Liver (tissue), 9 donors: ENCODE measurements around the gene STK35. TPM values are rescaled to one million over a fixed set of nuclear protein-coding genes. Genes with fewer than 3 reads are reported as not detected.

Source experiments
- DNase-seq: peaks from one replicate; pipeline ENCODE4 v3.0.0-alpha.2; 2017; ENCODE audit warnings: low spot score
- H3K27ac ChIP-seq, 2 donors: one replicate each; pipeline ENCODE4 v1.7.0; 2013; ENCODE audit warnings: inconsistent platforms in 2 of 2, low read length in 2 of 2, control low read depth in 1 of 2, low read depth in 1 of 2, mild to moderate bottlenecking in 1 of 2
- H3K27me3 ChIP-seq, 4 donors: one replicate each; pipeline versions ENCODE4 v1.6.1 to v1.7.0; 2013; ENCODE audit warnings: low read length in 3 of 4, inconsistent platforms in 1 of 4, mild to moderate bottlenecking in 1 of 4, moderate library complexity in 1 of 4; ENCODE audit not compliant: control insufficient read depth in 4 of 4, insufficient read depth in 4 of 4
- H3K36me3 ChIP-seq, 4 donors: one replicate each; pipeline versions ENCODE4 v1.6.1 to v1.7.0; 2013; ENCODE audit warnings: low read length in 3 of 4, mild to moderate bottlenecking in 3 of 4, low read depth in 1 of 4, moderate library complexity in 1 of 4; ENCODE audit not compliant: control insufficient read depth in 4 of 4, insufficient read depth in 3 of 4
- H3K4me1 ChIP-seq, 4 donors: one replicate each; pipeline versions ENCODE4 v1.6.1 to v1.7.0; 2013; ENCODE audit warnings: low read length in 3 of 4, mild to moderate bottlenecking in 3 of 4, moderate library complexity in 1 of 4; ENCODE audit not compliant: control insufficient read depth in 4 of 4, insufficient read depth in 4 of 4
- H3K4me3 ChIP-seq, 3 donors: one replicate each; pipeline versions ENCODE4 v1.6.1 to v1.7.0; 2013; ENCODE audit warnings: low read length in 3 of 3, control low read depth in 1 of 3, low read depth in 1 of 3, mild to moderate bottlenecking in 1 of 3
- H3K9ac ChIP-seq, 2 donors: one replicate each; pipeline ENCODE4 v1.7.0; 2013; ENCODE audit warnings: low read length in 2 of 2, mild to moderate bottlenecking in 2 of 2, moderate library complexity in 2 of 2, control low read depth in 1 of 2, low read depth in 1 of 2
- H3K9me3 ChIP-seq, 4 donors: one replicate each; pipeline versions ENCODE4 v1.6.1 to v1.7.0; 2013; ENCODE audit warnings: low read length in 3 of 4; ENCODE audit not compliant: control insufficient read depth in 4 of 4
- ATF3 ChIP-seq: IDR thresholded peaks from 2 replicates; pipeline ENCODE4 v1.6.1; 2016; ENCODE audit warnings: antibody characterized with exemption
- CTCF ChIP-seq: fragments of 150-350 bp; IDR thresholded peaks from 2 replicates; pipeline ENCODE4 v1.5.1; 2017; ENCODE audit warnings: improper control_type of control experiment, low read depth, low read length; ENCODE audit not compliant: missing input control
- EGR1 ChIP-seq, 2 donors: IDR thresholded peaks; 2 replicates each; pipeline ENCODE4 v1.6.1; 2016 to 2018; ENCODE audit warnings: antibody characterized with exemption in 2 of 2, low read depth in 2 of 2
- FOXA1 ChIP-seq: IDR thresholded peaks from 2 replicates; pipeline ENCODE4 v1.6.1; 2016; ENCODE audit warnings: antibody characterized with exemption
- FOXA2 ChIP-seq: IDR thresholded peaks from 2 replicates; pipeline ENCODE4 v1.6.1; 2016; ENCODE audit warnings: antibody characterized with exemption
- GABPA ChIP-seq, 2 donors: IDR thresholded peaks in 1 of 2; conservative IDR thresholded peaks in 1 of 2; 2 replicates each; pipeline ENCODE4 v1.6.1; 2016; ENCODE audit warnings: antibody characterized with exemption in 2 of 2, mild to moderate bottlenecking in 1 of 2, moderate library complexity in 1 of 2
- HNF4A ChIP-seq, 2 donors: conservative IDR thresholded peaks; 2 replicates each; pipeline ENCODE4 v1.6.1; 2016; ENCODE audit warnings: antibody characterized with exemption in 2 of 2, mild to moderate bottlenecking in 2 of 2
- HNF4G ChIP-seq: IDR thresholded peaks from 2 replicates; pipeline ENCODE4 v1.6.1; 2016; ENCODE audit warnings: antibody characterized with exemption
- JUND ChIP-seq, 2 donors: IDR thresholded peaks; 2 replicates each; pipeline ENCODE4 v1.6.1; 2016; ENCODE audit warnings: antibody characterized with exemption in 2 of 2
- MAX ChIP-seq: IDR thresholded peaks from 2 replicates; pipeline ENCODE4 v1.6.1; 2016; ENCODE audit warnings: antibody characterized with exemption
- NR2F2 ChIP-seq: IDR thresholded peaks from 2 replicates; pipeline ENCODE4 v1.6.1; 2016; ENCODE audit warnings: antibody characterized with exemption
- RAD21 ChIP-seq, 2 donors: IDR thresholded peaks; 2 replicates each; pipeline ENCODE4 v1.6.1; 2016; ENCODE audit warnings: antibody characterized with exemption in 2 of 2, mild to moderate bottlenecking in 2 of 2
- REST ChIP-seq: IDR thresholded peaks from 2 replicates; pipeline ENCODE4 v1.6.1; 2016; ENCODE audit warnings: antibody characterized with exemption, mild to moderate bottlenecking
- RXRA ChIP-seq, 2 donors: IDR thresholded peaks; 2 replicates each; pipeline ENCODE4 v1.6.1; 2017 to 2018; ENCODE audit warnings: antibody characterized with exemption in 2 of 2, mild to moderate bottlenecking in 1 of 2
- SP1 ChIP-seq: IDR thresholded peaks from 2 replicates; pipeline ENCODE4 v1.6.1; 2018; ENCODE audit warnings: antibody characterized with exemption, mild to moderate bottlenecking
- TAF1 ChIP-seq: conservative IDR thresholded peaks from 2 replicates; pipeline ENCODE4 v1.6.1; 2016; ENCODE audit warnings: antibody characterized with exemption, mild to moderate bottlenecking
- YY1 ChIP-seq: IDR thresholded peaks from 2 replicates; pipeline ENCODE4 v1.6.1; 2016; ENCODE audit warnings: antibody characterized with exemption, mild to moderate bottlenecking
- ZBTB33 ChIP-seq: IDR thresholded peaks from 2 replicates; pipeline ENCODE4 v1.6.1; 2016; ENCODE audit warnings: antibody characterized with exemption
- WGBS: extraction: QIAGEN DNeasy Blood & Tissue Kit; methylation state at CpG from one replicate; pipeline ENCODE4 v1.1.7; 2013; 5-methylcytosine and 5-hydroxymethylcytosine counted together
- polyA plus RNA-seq, 2 donors: library from polyadenylated mRNA; stranded (reverse) in 1 of 2; unstranded in 1 of 2; fragments of 200-250 nt in 1 of 2; fragments of >200 nt in 1 of 2; fragmentation: Nextera tagmentation in 1 of 2; extraction: Ambion mirVana in 1 of 2; gene quantifications; one replicate each; pipeline versions ENCODE4 v1.2.1 to v1.2.3, GENCODE V29; 2013 to 2015
- total RNA-seq, 2 donors: library from RNA; depleted of rRNA; stranded (reverse); fragments of >200 nt; gene quantifications; one replicate each; pipeline ENCODE4 v1.2.3, GENCODE V29; 2014
- donor health status: healthy.
- donor health status: healthy.
- donor health status: healthy.
- donor health status: healthy.
- donor health status: healthy.

The STK35 gene
- total and polyA plus RNA-seq, 4 donors, result 2.5 to 18.5 (median 9.9) TPM

GRCh38 chr20:2142649-2143048 lies 41.0 kb downstream of the STK35 start:
- no peaks in the 10 kb centered on the region for H3K27me3 ChIP-seq
- H3K4me1 ChIP-seq, result no peaks in the 10 kb centered on the region
- no peak overlapping the region for H3K9ac ChIP-seq
- 96% methylated on average over 6 of the region's 6 CpGs for WGBS
- no peak for DNase-seq
- peaks cover 3 to 14% (median 7%) of the 10 kb centered on the region in 4 donors for H3K36me3 ChIP-seq
- H3K27ac ChIP-seq, result no peak overlapping the region
- TF ChIP-seq ATF3 (no peak), FOXA2 (no peak), RAD21 (IDR thresholded peaks at IDR 0.05) (no peak), ZBTB33 (no peak), REST (no peak), NR2F2 (no peak), TAF1 (no peak), CTCF (no peak), RXRA (IDR thresholded peaks at IDR 0.05) (no peak), GABPA (IDR thresholded peaks at IDR 0.05 in 1 of 2, conservative IDR thresholded peaks at IDR 0.05 in 1 of 2) (no peak), MAX (no peak), YY1 (no peak), SP1 (no peak), JUND (IDR thresholded peaks at IDR 0.05) (no peak), HNF4A (conservative IDR thresholded peaks at IDR 0.05) (no peak), EGR1 (IDR thresholded peaks at IDR 0.05; ENCODE audit: low read depth in 2 of 2) (no peak), FOXA1 (no peak), HNF4G (no peak)
- no peaks in the 10 kb centered on the region for H3K9me3 ChIP-seq
- H3K4me3 ChIP-seq, result no peak overlapping the region
